T-cell (primary cell): ENCODE data around the gene ARHGAP24. TPM values are rescaled to one million over a fixed set of nuclear protein-coding genes. Genes with fewer than 3 reads are reported as not detected.

ENCODE experiments used
- ATAC-seq, 4 experiments: fragments of 200-7000 bp in 3 of 4; fragments of 150-1000 bp in 1 of 4; cut with Tn5 transposase; replicated peaks in 1 of 4; 1 replicate in 3 of 4; 2 replicates in 1 of 4; pipeline ENCODE4 v1.10.0; 2021; ENCODE audit warnings: moderate library complexity in 3 of 4, mild to moderate bottlenecking in 2 of 4, moderate number of reproducible peaks in 1 of 4
- CTCF ChIA-PET, 2 donors: fragments of 300-600 bp; sonication (Branson Sonifier 250); formaldehyde crosslinking; loops; one replicate each; lab custom pipeline; 2022; ENCODE audit warnings: antibody characterized with exemption in 2 of 2; lab: Charles Lee
- POLR2A ChIA-PET, 2 donors: fragments of 300-600 bp; sonication (Branson Sonifier 250); formaldehyde crosslinking; loops; one replicate each; lab custom pipeline; 2022; ENCODE audit warnings: antibody characterized with exemption in 2 of 2; lab: Charles Lee
- DNase-seq, 35 experiments: peaks; one replicate each; pipeline versions ENCODE4 v3.0.0 to v3.0.0-alpha.2; 2013 to 2023
- H3K27ac ChIP-seq: one replicate; pipeline ENCODE4 v1.5.1; 2013; ENCODE audit warnings: low read length
- H3K27me3 ChIP-seq, 2 experiments: replicated peaks in 1 of 2; 1 replicate in 1 of 2; 2 replicates in 1 of 2; pipeline versions ENCODE4 v1.6.1 to v1.7.0; 2013; ENCODE audit warnings: low read length in 1 of 2, mixed read lengths in 1 of 2; ENCODE audit not compliant: control insufficient read depth in 2 of 2, insufficient read depth in 2 of 2; ENCODE audit errors: extremely low read depth in 1 of 2
- H3K36me3 ChIP-seq, 2 donors: 1 replicate in 1 of 2; 2 replicates in 1 of 2; pipeline versions ENCODE4 v1.6.1 to v1.7.0; 2013; ENCODE audit warnings: low read length in 1 of 2; ENCODE audit not compliant: control insufficient read depth in 2 of 2, insufficient read depth in 1 of 2; ENCODE audit errors: extremely low read depth in 1 of 2
- H3K4me1 ChIP-seq, 2 experiments: 1 replicate in 1 of 2; 2 replicates in 1 of 2; pipeline versions ENCODE4 v1.6.1 to v1.7.0; 2013; ENCODE audit warnings: low read length in 2 of 2, mixed read lengths in 1 of 2; ENCODE audit not compliant: insufficient read depth in 2 of 2, control insufficient read depth in 1 of 2; ENCODE audit errors: extremely low read depth in 1 of 2
- H3K4me3 ChIP-seq, 2 donors: 1 replicate in 1 of 2; 2 replicates in 1 of 2; pipeline versions ENCODE4 v1.5.1 to v1.7.0; 2013; ENCODE audit warnings: mild to moderate bottlenecking in 2 of 2, low read length in 1 of 2, moderate library complexity in 1 of 2; ENCODE audit not compliant: control insufficient read depth in 1 of 2; ENCODE audit errors: extremely low read depth in 1 of 2
- H3K9me3 ChIP-seq: 2 replicates; pipeline ENCODE4 v1.7.0; 2013
- H3K27ac Mint-ChIP-seq, 2 donors: one replicate each; pipeline ENCODE4 v1.8.0; 2020 to 2021; ENCODE audit warnings: mild to moderate bottlenecking in 2 of 2, mixed read lengths in 2 of 2
- H3K27me3 Mint-ChIP-seq, 2 donors: one replicate each; pipeline ENCODE4 v1.8.0; 2021 to 2022; ENCODE audit warnings: mixed read lengths in 2 of 2
- H3K36me3 Mint-ChIP-seq: one replicate; pipeline ENCODE4 v1.8.0; 2021; ENCODE audit warnings: mixed read lengths
- H3K4me1 Mint-ChIP-seq, 3 donors: one replicate each; pipeline ENCODE4 v1.8.0; 2020 to 2022; ENCODE audit warnings: mixed read lengths in 3 of 3, mild to moderate bottlenecking in 1 of 3
- H3K4me3 Mint-ChIP-seq, 3 donors: one replicate each; pipeline ENCODE4 v1.8.0; 2020 to 2022; ENCODE audit warnings: mild to moderate bottlenecking in 3 of 3, mixed read lengths in 3 of 3, moderate library complexity in 3 of 3
- H3K9me3 Mint-ChIP-seq, 3 donors: one replicate each; pipeline ENCODE4 v1.8.0; 2020 to 2022; ENCODE audit warnings: mixed read lengths in 3 of 3
- WGBS: methylation state at CpG from one replicate; pipeline ENCODE4 v1.1.5; 2013; ENCODE audit warnings: missing lambda C conversion rate; ENCODE audit not compliant: insufficient coverage; 5-methylcytosine and 5-hydroxymethylcytosine counted together
- total RNA-seq, 35 experiments: library from RNA in 6 of 35; stranded (reverse) in 6 of 35; fragments of 120-200 nt in 1 of 35; gene quantifications; one replicate each; pipeline versions ENCODE4 v1.2.1 to v1.2.4 and lab custom pipeline; 2013 to 2026

ARHGAP24 gene
- total RNA-seq, 5 donors from 2014 or later (not counting 1 experiment from before 2014, with no cell fraction given) = 0.45 to 2.7 (median 1.8) TPM

DNA sequence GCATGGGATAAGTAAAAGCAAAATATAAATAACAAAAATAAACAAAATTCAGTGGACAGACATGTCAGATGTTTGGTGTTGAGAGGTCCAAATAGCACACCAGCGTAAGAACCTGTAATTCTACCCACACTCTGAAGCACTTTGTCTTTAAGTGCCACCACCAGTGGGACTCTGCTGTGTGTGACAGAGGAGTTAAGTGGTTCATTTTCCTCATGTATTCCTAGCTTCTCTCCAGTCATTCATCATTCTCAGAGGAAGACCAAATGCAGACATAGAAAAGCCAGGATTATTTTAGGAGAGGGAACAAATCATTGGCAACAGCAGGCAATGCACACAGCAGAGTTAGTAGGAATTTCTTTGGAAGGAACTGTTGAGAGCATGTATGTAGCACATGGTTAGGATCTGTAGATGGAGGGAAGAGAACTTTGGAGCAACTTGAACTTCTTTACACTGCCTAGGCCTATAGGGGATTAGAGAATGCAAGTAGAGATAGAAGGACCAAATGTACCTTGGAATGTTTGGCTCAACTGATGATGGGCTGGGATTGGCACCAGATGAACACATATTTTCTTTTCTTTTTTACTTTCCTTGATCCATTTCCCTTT is 43.0 kb upstream of the ARHGAP24 start:
- Mint-ChIP-seq H3K27me3 (no peaks in the 10 kb centered on the region), H3K27ac (no peak overlapping the region), H3K4me1 (no peaks in the 10 kb centered on the region), H3K36me3 (no peaks in the 10 kb centered on the region), H3K4me3 (no peak overlapping the region), H3K9me3 (peaks cover 2 to 9% (median 4%) of the 10 kb centered on the region in 3 donors)
- ATAC-seq (no peak), DNase-seq (no peak)
- no CpG with 5 or more reads among the region's 1 CpG for WGBS
- CTCF ChIA-PET = no interaction called here
- Histone ChIP-seq H3K4me1 (no peaks in the 10 kb centered on the region), H3K36me3 (no peaks in the 10 kb centered on the region), H3K27me3 (no peaks in the 10 kb centered on the region), H3K4me3 (no peak overlapping the region), H3K27ac (no peak overlapping the region), H3K9me3 (no peaks in the 10 kb centered on the region)
- POLR2A ChIA-PET = no interaction called here

- CTCF ChIA-PET = no interaction called here
- Histone ChIP-seq H3K36me3 (no peaks in the 10 kb centered on the region), H3K27me3 (no peaks in the 10 kb centered on the region), H3K4me1 (no peaks in the 10 kb centered on the region), H3K9me3 (no peaks in the 10 kb centered on the region), H3K4me3 (no peak overlapping the region), H3K27ac (no peak overlapping the region)
- H3K9me3 Mint-ChIP-seq = no peaks in the 10 kb centered on the region
- no peak overlapping the region for H3K27ac Mint-ChIP-seq
- H3K4me1 Mint-ChIP-seq = no peaks in the 10 kb centered on the region
- H3K27me3 Mint-ChIP-seq = no peaks in the 10 kb centered on the region
- ATAC-seq (no peak), DNase-seq (no peak)
- no peak overlapping the region for H3K4me3 Mint-ChIP-seq
- no peaks in the 10 kb centered on the region for H3K36me3 Mint-ChIP-seq
- no CpG with 5 or more reads among the region's 1 CpG for WGBS
- POLR2A ChIA-PET = no interaction called here
These were observed 29.8 kb upstream of the ARHGAP24 start for GRCh38 chr4:85445050-85445639.

- POLR2A ChIA-PET = no interaction called here
These were observed 28.6 kb upstream of the ARHGAP24 start for GRCh38 chr4:85446141-85446861.

GRCh38 chr4:85448906-85449890 is 25.8 kb upstream of the ARHGAP24 start:
- no peak for ATAC-seq
- WGBS = 40% methylated on average over 4 of the region's 6 CpGs
- no peaks in the 10 kb centered on the region for H3K27me3 Mint-ChIP-seq
- no peak for DNase-seq
- Histone ChIP-seq H3K36me3 (no peaks in the 10 kb centered on the region), H3K27me3 (no peaks in the 10 kb centered on the region), H3K4me1 (no peaks in the 10 kb centered on the region), H3K27ac (no peak overlapping the region), H3K4me3 (no peak overlapping the region), H3K9me3 (no peaks in the 10 kb centered on the region)
- ChIA-PET POLR2A (interaction anchor here in 1 of 2 donors (0.6 kb wide), 1 partner anchor 810 kb away, joined by 3 read pairs; no protein-coding TSS in a partner anchor), CTCF (interaction anchor here in 1 of 2 donors (0.6 kb wide), 1 partner anchor 12 kb away, joined by 4 read pairs; no protein-coding TSS in a partner anchor)
- H3K4me1 Mint-ChIP-seq = no peaks in the 10 kb centered on the region
- H3K27ac Mint-ChIP-seq = no peak overlapping the region
- no peaks in the 10 kb centered on the region for H3K9me3 Mint-ChIP-seq
- no peak overlapping the region for H3K4me3 Mint-ChIP-seq
- H3K36me3 Mint-ChIP-seq = no peaks in the 10 kb centered on the region

More at GRCh38 chr4:85446141-85446861, 28.6 kb upstream of the ARHGAP24 start:
- CTCF ChIA-PET = no interaction called here
- Mint-ChIP-seq H3K4me1 (no peaks in the 10 kb centered on the region), H3K9me3 (no peaks in the 10 kb centered on the region), H3K4me3 (no peak overlapping the region), H3K36me3 (no peaks in the 10 kb centered on the region), H3K27ac (no peak overlapping the region), H3K27me3 (no peaks in the 10 kb centered on the region)
- no peaks in the 10 kb centered on the region for H3K36me3 ChIP-seq
- H3K27ac ChIP-seq = no peak overlapping the region
- no peaks in the 10 kb centered on the region for H3K27me3 ChIP-seq
- DNase-seq = no peak
- no peak for ATAC-seq
- no peaks in the 10 kb centered on the region for H3K9me3 ChIP-seq
- no CpG with 5 or more reads among the region's 2 CpGs for WGBS
- no peak overlapping the region for H3K4me3 ChIP-seq
- H3K4me1 ChIP-seq = no peaks in the 10 kb centered on the region

GRCh38 chr4:85452058-85452731 is 22.8 kb upstream of the ARHGAP24 start:
- POLR2A ChIA-PET = no interaction called here
- CTCF ChIA-PET = no interaction called here
- Histone ChIP-seq H3K4me1 (no peaks in the 10 kb centered on the region), H3K4me3 (no peak overlapping the region), H3K36me3 (no peaks in the 10 kb centered on the region), H3K27ac (no peak overlapping the region), H3K27me3 (no peaks in the 10 kb centered on the region), H3K9me3 (no peaks in the 10 kb centered on the region)
- Mint-ChIP-seq H3K9me3 (no peaks in the 10 kb centered on the region), H3K36me3 (no peaks in the 10 kb centered on the region), H3K4me3 (no peak overlapping the region), H3K27me3 (no peaks in the 10 kb centered on the region), H3K27ac (no peak overlapping the region), H3K4me1 (no peaks in the 10 kb centered on the region)
- WGBS = 80% methylated on average over 2 of the region's 3 CpGs
- DNase-seq = no peak
- no peak for ATAC-seq
